ENCODE data around the gene KDM4B. TPM values are rescaled to one million over a fixed set of nuclear protein-coding genes. Genes with fewer than 3 reads are reported as not detected.

The KDM4B gene
- total RNA-seq, 1 experiment from 2014 or later, result 15.8 TPM

- DNase-seq (ENCODE audit: low read depth), result no peak
Measured at GRCh38 chr19:5103812-5104410, 135.0 kb downstream of the KDM4B start.

- DNase-seq (ENCODE audit: low read depth), result no peak
Measured at GRCh38 chr19:5104871-5105351, 136.0 kb downstream of the KDM4B start.

GRCh38 chr19:5106191-5106726 is 137.3 kb downstream of the KDM4B start:
- no peak for DNase-seq (ENCODE audit: low read depth)

GRCh38 chr19:5106971-5107370 is 138.1 kb downstream of the KDM4B start:
- no peak for DNase-seq (ENCODE audit: low read depth)

GRCh38 chr19:5107432-5108122 is 138.7 kb downstream of the KDM4B start:
- no peak for DNase-seq (ENCODE audit: low read depth)

- no peak for DNase-seq (ENCODE audit: low read depth)
Measured at GRCh38 chr19:5108123-5108596, 139.2 kb downstream of the KDM4B start.

DNA sequence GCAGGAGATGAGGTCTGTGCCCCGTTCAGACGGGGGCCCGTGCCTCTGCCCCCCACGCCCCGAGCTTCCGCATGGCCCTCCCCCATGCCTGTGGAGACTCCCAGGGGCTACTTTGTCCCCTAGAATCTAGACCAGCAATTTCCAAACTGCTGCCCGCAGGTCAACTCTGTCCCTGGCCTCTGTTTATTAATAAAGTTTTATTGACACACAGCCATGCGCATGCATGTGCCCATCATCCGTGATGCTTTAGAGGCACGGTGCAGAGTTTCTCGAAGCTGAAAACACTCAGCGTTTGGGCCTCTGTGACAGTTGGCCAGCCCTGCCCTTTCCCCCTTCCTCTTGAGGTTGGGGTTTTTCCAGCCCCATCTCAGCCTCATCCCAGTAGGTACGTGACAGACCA is 140.0 kb downstream of the KDM4B start:
- DNase-seq (ENCODE audit: low read depth), result no peak

- no peak for DNase-seq (ENCODE audit: low read depth)
Measured at GRCh38 chr19:5109560-5109959, 140.6 kb downstream of the KDM4B start.

- DNase-seq (ENCODE audit: low read depth), result no peak
Measured at GRCh38 chr19:5110546-5110945, 141.6 kb downstream of the KDM4B start.

GRCh38 chr19:5111051-5111450 is 142.1 kb downstream of the KDM4B start:
- DNase-seq (ENCODE audit: low read depth), result no peak

- no peak for DNase-seq (ENCODE audit: low read depth)
Measured at GRCh38 chr19:5112175-5112574, 143.3 kb downstream of the KDM4B start.

GRCh38 chr19:5112681-5113575 is 144.0 kb downstream of the KDM4B start:
- no peak for DNase-seq (ENCODE audit: low read depth)

DNA sequence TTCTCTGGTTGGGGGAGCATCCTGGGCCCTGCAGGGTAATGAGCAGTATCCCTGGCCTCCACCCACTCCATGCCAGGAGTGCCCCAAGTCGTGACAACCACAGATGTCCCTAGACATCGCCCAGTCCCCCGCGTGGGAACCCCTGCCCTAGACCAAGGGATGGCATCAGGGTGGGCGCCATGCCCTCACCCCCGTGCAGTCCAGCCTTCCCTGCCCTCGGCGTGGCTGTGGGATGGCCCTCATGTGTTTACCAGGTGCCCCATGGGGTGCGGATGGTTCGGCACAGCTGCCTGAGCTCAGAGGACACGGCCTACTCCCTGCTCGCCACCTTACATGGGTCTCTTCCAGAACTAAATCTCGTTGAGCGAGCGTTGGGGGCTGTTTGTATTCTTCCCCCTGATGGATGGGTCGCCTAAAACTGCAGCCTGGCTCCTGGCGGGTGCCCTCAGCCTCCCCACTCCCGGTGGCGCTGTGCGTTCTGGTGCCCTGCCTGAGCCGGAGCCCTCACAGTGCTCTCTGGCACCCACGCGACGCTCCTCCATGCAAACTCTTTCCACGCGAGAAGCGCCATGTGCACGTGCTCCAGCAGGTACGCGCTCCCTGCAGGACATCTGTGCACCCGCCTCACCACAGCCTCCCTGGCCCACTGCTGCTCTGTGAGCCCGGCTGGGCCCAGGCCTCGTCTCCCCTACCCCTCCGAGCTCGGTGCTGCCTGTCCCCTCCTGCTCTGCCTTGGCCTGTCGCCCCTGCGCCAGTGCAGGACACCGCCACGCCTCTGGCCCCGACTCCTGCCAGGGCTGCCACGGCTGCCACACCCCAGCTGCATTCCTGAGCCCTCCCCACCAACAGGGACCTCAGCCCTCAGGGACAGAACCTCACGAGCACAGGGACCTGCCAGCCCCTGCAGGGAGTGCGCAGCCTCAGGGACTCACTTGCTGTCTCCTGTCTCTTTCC is 145.0 kb downstream of the KDM4B start:
- DNase-seq (ENCODE audit: low read depth), result no peak

DNA sequence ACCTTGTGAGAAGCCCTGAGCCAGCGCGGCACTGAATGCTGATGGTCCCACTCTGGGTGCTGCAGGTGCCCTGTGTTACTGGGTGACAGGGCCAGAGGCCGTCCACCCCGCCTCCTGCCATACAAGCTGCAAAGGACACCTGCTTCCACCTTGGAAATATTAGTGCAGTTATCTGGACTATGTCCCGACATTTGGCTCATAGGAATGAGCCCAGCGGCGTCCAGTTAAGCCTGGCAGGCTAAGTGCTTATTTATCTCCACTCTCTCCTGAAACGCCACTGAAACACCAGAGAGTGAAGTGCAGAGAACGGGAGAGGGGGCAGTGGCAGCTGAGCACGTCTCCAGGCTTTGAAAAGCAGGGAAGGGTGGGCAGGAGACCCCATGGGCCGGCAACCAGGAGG is 145.8 kb downstream of the KDM4B start:
- DNase-seq (ENCODE audit: low read depth), result no peak

DNA sequence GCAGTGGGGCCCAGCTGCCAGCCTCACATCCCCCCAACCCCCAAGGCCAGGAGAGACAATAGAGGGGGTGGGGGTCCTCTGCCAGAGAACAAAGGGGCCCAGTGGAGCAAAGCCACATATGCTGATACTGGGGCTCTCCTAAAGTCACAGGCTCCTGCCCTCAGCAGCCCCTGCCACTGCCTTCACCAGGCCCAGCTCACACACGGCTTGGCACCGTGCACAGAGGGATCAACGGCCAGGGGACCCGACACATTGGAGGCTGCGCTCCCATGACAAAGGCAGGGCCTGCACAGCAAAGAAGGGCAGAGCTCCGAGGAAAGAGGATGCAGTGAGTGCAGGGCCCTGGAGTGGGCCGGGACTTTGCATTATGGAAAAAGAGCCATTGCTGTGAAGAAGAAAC is 146.4 kb downstream of the KDM4B start:
- no peak for DNase-seq (ENCODE audit: low read depth)

DNA sequence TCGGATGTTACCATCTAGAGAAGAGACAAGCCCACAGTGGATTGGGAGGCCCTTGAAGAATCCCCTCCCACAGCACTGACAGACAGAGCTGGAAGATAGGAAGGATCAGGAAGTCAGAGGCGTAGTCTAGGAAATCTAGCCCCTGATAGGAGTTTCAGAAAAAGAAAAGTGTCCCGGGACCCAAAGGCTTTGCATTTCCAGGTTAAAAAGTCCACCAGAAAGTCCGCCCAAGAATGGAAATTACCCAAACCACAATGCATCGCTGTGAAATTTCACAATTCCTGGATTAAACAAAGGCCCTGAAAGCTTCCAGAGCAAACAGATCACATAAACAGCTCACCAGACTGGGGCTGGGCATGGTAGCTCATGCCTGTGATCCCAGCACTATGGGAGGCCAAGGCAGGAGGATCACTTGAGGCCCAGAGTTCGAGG is 146.9 kb downstream of the KDM4B start:
- no peak for DNase-seq (ENCODE audit: low read depth)

DNA sequence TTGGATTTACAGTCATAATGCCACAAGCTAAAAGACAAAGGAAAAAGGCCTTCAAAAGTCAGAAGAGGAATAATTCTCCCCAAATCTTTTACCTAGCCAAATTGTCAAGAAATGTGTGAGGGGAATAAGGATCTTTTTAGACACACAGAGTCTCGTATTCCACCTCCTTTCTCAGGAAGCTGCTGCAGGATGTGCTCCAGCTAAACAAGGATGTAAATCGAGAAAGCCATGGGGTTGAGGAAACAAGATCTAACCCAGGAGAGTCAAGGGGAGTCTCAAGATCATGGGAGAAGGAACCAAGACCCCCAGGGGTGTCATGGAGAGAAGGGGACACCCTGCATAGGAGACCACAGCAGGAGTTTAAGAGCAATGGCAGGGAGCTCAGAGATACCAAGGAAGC is 147.4 kb downstream of the KDM4B start:
- DNase-seq (ENCODE audit: low read depth), result no peak

DNA sequence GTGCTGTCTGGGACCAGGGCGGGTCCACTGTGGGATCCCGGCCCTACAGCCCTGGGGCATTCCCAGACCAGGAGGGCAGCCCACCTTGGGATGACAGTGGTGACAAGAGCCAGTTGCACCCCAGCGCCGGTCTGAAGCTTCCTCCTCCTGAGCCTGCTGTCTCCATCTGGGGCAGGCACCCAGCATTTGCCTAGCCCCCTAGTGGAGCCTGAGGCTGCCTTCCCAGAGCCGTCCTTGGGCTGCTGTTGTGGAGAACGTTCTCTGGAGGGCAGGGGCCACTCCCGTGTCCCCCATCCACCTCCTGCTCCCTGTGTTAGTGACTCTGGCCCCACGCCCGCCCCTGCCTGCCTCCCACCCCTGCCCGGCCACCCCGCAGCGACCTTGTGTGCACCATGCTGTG is 148.5 kb downstream of the KDM4B start:
- no peak for DNase-seq (ENCODE audit: low read depth)

- DNase-seq (ENCODE audit: low read depth), result no peak
Measured at GRCh38 chr19:5118026-5118425, 149.1 kb downstream of the KDM4B start.

GRCh38 chr19:5119297-5119998 is 150.5 kb downstream of the KDM4B start:
- DNase-seq (ENCODE audit: low read depth), result no peak

Measured in LHCN-M2 (cell line).